ENCODE data around the gene NUDT4B.
"Not testable (repeated sequence)": the region's sequence is repeated elsewhere in the genome, so short reads cannot be mapped to it uniquely, and the experiment has no call there.

NUDT4B gene

DNA sequence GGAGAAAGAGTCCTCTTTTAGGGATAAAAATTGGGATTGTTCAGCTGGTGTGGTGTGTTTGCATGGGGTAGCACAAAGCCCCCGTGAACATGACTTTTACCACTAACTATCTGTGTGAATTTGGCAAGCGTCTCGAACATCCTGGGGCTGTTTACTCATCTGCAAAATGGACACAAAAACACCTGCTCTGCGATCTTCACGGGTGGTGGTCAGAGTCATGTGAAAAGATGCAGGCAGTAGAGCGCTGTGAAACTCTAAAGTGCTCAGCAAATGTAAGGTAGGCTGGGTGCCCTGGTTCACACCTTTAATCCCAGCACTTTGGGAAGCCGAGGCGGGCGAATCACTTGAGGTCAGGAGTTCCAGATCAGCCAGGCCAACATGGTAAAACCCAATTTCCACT lies 27.7 kb upstream of the NUDT4B start:
- not testable (repeated sequence) for H2BK5ac ChIP-seq (ENCODE audit: low read length); H3K27ac ChIP-seq (ENCODE audit: low read depth, low read length); H2BK15ac ChIP-seq (replicated peaks; ENCODE audit: low read depth); H3K27me3 ChIP-seq (ENCODE audit: insufficient read depth, low read length, poor library complexity); H3K4me2 ChIP-seq (ENCODE audit: low read length); H2BK120ac ChIP-seq (ENCODE audit: low read depth, low read length); H3K9ac ChIP-seq (ENCODE audit: low read length); H3K4me1 ChIP-seq (ENCODE audit: control insufficient read depth, low read depth, low read length); H3K23ac ChIP-seq (ENCODE audit: low read length); H4K8ac ChIP-seq (ENCODE audit: low read depth, low read length); H3K4me3 ChIP-seq (ENCODE audit: low read length); H2AK5ac ChIP-seq (ENCODE audit: low read length); DNase-seq; H3K56ac ChIP-seq (ENCODE audit: low read length); H3K4ac ChIP-seq (ENCODE audit: low read depth, low read length); H3K36me3 ChIP-seq (ENCODE audit: control insufficient read depth, insufficient read depth, low read length); H4K5ac ChIP-seq (ENCODE audit: low read length); H3K79me1 ChIP-seq (ENCODE audit: low read length); H3K79me2 ChIP-seq (ENCODE audit: control insufficient read depth, insufficient read depth, low read length); H3K18ac ChIP-seq (ENCODE audit: low read length)
- no CpG with 5 or more reads among the region's 9 CpGs for WGBS (ENCODE audit: extremely low coverage, insufficient coverage, low lambda C conversion rate)

DNA sequence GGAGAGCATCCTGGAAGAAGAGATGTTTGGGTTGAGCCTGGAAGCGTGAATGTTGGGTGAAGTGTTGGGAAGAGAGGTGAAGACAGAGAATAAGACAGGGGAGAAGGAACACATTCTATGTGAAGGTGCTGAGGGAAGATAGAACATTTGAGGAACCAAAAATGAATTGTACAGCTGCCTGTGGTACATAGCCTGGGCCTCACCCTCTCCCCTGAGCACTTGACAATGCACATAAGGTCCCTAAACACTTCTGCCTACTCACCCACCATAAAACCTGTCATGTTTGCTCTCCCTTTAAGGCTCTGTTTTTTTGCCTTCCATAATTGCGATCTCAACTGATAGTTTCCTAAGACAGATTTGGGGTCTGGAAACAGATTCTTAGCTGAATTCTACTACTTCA lies 25.8 kb upstream of the NUDT4B start:
- H2BK120ac ChIP-seq (ENCODE audit: low read depth, low read length); H2BK15ac ChIP-seq (replicated peaks; ENCODE audit: low read depth); H2AK5ac ChIP-seq (ENCODE audit: low read length); H3K4me2 ChIP-seq (ENCODE audit: low read length); H3K56ac ChIP-seq (ENCODE audit: low read length); H3K27me3 ChIP-seq (ENCODE audit: insufficient read depth, low read length, poor library complexity); H3K79me1 ChIP-seq (ENCODE audit: low read length); H4K5ac ChIP-seq (ENCODE audit: low read length); H3K18ac ChIP-seq (ENCODE audit: low read length); H3K36me3 ChIP-seq (ENCODE audit: control insufficient read depth, insufficient read depth, low read length); H3K23ac ChIP-seq (ENCODE audit: low read length); H3K27ac ChIP-seq (ENCODE audit: low read depth, low read length); H3K79me2 ChIP-seq (ENCODE audit: control insufficient read depth, insufficient read depth, low read length); H3K9ac ChIP-seq (ENCODE audit: low read length); DNase-seq; H3K4ac ChIP-seq (ENCODE audit: low read depth, low read length); H2BK5ac ChIP-seq (ENCODE audit: low read length); H3K4me1 ChIP-seq (ENCODE audit: control insufficient read depth, low read depth, low read length); H4K8ac ChIP-seq (ENCODE audit: low read depth, low read length); H3K4me3 ChIP-seq (ENCODE audit: low read length): not testable (repeated sequence)
- no CpG with 5 or more reads among the region's 2 CpGs for WGBS (ENCODE audit: extremely low coverage, insufficient coverage, low lambda C conversion rate)

DNA sequence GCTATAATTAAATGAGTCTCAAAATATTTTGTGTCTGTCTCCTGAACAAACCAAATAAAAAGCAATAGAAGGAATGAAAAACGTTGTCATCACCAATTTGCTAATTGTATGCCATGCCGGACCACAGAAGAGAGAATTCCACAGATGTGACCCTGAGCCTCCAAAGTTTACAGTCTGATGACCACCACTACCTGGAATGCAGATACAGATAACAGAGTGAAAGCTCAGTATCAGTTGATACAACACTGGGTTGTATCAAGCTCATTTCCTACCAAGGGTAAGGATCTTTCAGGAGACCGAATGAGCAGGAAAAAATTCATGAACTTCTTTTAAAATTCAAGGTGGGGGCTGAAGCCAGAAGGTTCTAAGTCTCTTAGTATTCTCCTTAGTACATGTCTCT lies 25.1 kb upstream of the NUDT4B start:
- not testable (repeated sequence) for H3K79me2 ChIP-seq (ENCODE audit: control insufficient read depth, insufficient read depth, low read length); DNase-seq; H2BK15ac ChIP-seq (replicated peaks; ENCODE audit: low read depth); H3K4me3 ChIP-seq (ENCODE audit: low read length); H3K4me2 ChIP-seq (ENCODE audit: low read length); H3K56ac ChIP-seq (ENCODE audit: low read length); H3K18ac ChIP-seq (ENCODE audit: low read length); H2BK5ac ChIP-seq (ENCODE audit: low read length); H4K5ac ChIP-seq (ENCODE audit: low read length); H3K23ac ChIP-seq (ENCODE audit: low read length); H3K79me1 ChIP-seq (ENCODE audit: low read length); H2AK5ac ChIP-seq (ENCODE audit: low read length); H2BK120ac ChIP-seq (ENCODE audit: low read depth, low read length); H3K4ac ChIP-seq (ENCODE audit: low read depth, low read length); H3K27me3 ChIP-seq (ENCODE audit: insufficient read depth, low read length, poor library complexity); H3K27ac ChIP-seq (ENCODE audit: low read depth, low read length); H3K9ac ChIP-seq (ENCODE audit: low read length); H3K36me3 ChIP-seq (ENCODE audit: control insufficient read depth, insufficient read depth, low read length); H4K8ac ChIP-seq (ENCODE audit: low read depth, low read length); H3K4me1 ChIP-seq (ENCODE audit: control insufficient read depth, low read depth, low read length)
- no CpG with 5 or more reads among the region's 3 CpGs for WGBS (ENCODE audit: extremely low coverage, insufficient coverage, low lambda C conversion rate)

DNA sequence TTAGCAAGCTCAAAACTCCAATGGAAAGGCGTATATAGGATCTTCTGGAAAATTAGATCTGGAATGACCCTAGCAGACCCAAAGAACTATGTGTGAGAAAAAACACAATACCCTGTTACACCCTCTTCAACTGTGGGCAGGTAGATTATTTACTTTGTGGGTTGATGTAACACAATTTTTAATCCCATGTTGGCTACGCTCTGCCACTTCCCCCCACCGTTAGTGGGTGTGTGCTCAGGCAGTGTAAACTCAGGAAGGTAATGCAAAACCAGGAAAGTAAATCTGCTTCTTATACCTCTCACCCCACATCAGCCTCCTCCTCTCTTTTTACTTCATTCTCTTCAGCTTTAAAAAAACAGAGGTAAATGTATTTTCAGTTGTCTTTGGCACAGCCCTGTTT lies 23.7 kb upstream of the NUDT4B start:
- H3K4me2 ChIP-seq (ENCODE audit: low read length): not testable (repeated sequence)

DNA sequence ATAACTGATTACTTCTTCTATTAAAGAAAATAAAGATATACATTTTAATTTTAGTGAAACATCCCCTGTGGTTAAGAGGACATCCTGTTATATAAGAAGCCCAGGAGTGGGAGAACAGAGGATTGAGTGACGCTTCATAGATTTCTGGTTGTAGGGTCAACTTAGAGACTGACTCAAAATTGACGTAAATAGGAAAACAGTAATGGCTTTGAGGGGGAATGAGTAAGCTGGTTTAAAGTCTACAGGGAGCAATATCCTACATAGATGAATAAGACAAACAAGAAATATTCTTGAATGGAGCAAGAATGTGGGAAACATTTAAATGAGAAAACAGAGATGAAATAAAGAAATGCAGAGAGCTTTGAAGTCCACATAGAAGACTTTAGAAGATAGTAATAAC lies 20.7 kb upstream of the NUDT4B start:
- not testable (repeated sequence) for H3K4me1 ChIP-seq (ENCODE audit: control insufficient read depth, low read depth, low read length); H4K5ac ChIP-seq (ENCODE audit: low read length); H3K23ac ChIP-seq (ENCODE audit: low read length); H2BK15ac ChIP-seq (replicated peaks; ENCODE audit: low read depth); H3K4me2 ChIP-seq (ENCODE audit: low read length); H4K8ac ChIP-seq (ENCODE audit: low read depth, low read length); H3K27me3 ChIP-seq (ENCODE audit: insufficient read depth, low read length, poor library complexity); H2BK5ac ChIP-seq (ENCODE audit: low read length); H3K56ac ChIP-seq (ENCODE audit: low read length); H2AK5ac ChIP-seq (ENCODE audit: low read length); DNase-seq; H3K36me3 ChIP-seq (ENCODE audit: control insufficient read depth, insufficient read depth, low read length); H3K4me3 ChIP-seq (ENCODE audit: low read length); H3K79me1 ChIP-seq (ENCODE audit: low read length); H3K4ac ChIP-seq (ENCODE audit: low read depth, low read length); H3K79me2 ChIP-seq (ENCODE audit: control insufficient read depth, insufficient read depth, low read length); H3K27ac ChIP-seq (ENCODE audit: low read depth, low read length); H3K9ac ChIP-seq (ENCODE audit: low read length); H2BK120ac ChIP-seq (ENCODE audit: low read depth, low read length); H3K18ac ChIP-seq (ENCODE audit: low read length)
- WGBS (ENCODE audit: extremely low coverage, insufficient coverage, low lambda C conversion rate): no CpG with 5 or more reads among the region's 2 CpGs

More for the DNA sequence above, 23.7 kb upstream of the NUDT4B start:
- not testable (repeated sequence) for H4K5ac ChIP-seq (ENCODE audit: low read length); H3K9ac ChIP-seq (ENCODE audit: low read length); H3K18ac ChIP-seq (ENCODE audit: low read length); H2BK5ac ChIP-seq (ENCODE audit: low read length); H3K56ac ChIP-seq (ENCODE audit: low read length); H4K8ac ChIP-seq (ENCODE audit: low read depth, low read length); H3K23ac ChIP-seq (ENCODE audit: low read length); H3K4ac ChIP-seq (ENCODE audit: low read depth, low read length); H3K36me3 ChIP-seq (ENCODE audit: control insufficient read depth, insufficient read depth, low read length); H3K27ac ChIP-seq (ENCODE audit: low read depth, low read length); H3K4me3 ChIP-seq (ENCODE audit: low read length); H3K79me2 ChIP-seq (ENCODE audit: control insufficient read depth, insufficient read depth, low read length); H3K4me1 ChIP-seq (ENCODE audit: control insufficient read depth, low read depth, low read length); H3K27me3 ChIP-seq (ENCODE audit: insufficient read depth, low read length, poor library complexity); H2BK15ac ChIP-seq (replicated peaks; ENCODE audit: low read depth); H2AK5ac ChIP-seq (ENCODE audit: low read length); DNase-seq; H3K79me1 ChIP-seq (ENCODE audit: low read length); H2BK120ac ChIP-seq (ENCODE audit: low read depth, low read length)
- WGBS (ENCODE audit: extremely low coverage, insufficient coverage, low lambda C conversion rate): no CpG with 5 or more reads among the region's 3 CpGs

DNA sequence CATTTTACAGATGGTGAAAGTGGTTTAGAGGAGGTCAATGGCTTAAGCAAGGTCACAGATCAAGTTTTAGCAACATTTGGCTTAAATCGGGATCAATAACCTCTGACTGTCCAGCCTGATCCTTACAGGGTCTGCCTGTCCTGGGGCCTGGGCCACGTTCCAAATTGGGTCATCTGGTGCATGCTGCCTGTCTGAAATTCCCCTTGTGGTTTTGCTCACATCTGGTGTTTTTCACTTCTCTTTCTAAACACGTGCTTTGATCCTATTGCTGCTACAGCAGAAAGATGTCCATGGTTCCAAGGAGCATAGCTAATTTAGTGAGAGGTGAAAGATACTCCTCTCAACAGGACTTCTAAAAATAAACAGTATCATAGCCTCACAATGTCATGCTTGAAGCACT lies 19.4 kb upstream of the NUDT4B start:
- H2BK120ac ChIP-seq (ENCODE audit: low read depth, low read length); H3K56ac ChIP-seq (ENCODE audit: low read length); H4K8ac ChIP-seq (ENCODE audit: low read depth, low read length); H2AK5ac ChIP-seq (ENCODE audit: low read length); H3K79me1 ChIP-seq (ENCODE audit: low read length); H3K18ac ChIP-seq (ENCODE audit: low read length); H4K5ac ChIP-seq (ENCODE audit: low read length); H3K4me3 ChIP-seq (ENCODE audit: low read length); H3K4me2 ChIP-seq (ENCODE audit: low read length); H2BK15ac ChIP-seq (replicated peaks; ENCODE audit: low read depth); H3K23ac ChIP-seq (ENCODE audit: low read length); H3K79me2 ChIP-seq (ENCODE audit: control insufficient read depth, insufficient read depth, low read length); H3K9ac ChIP-seq (ENCODE audit: low read length); H2BK5ac ChIP-seq (ENCODE audit: low read length); H3K27me3 ChIP-seq (ENCODE audit: insufficient read depth, low read length, poor library complexity); DNase-seq; H3K4ac ChIP-seq (ENCODE audit: low read depth, low read length); H3K27ac ChIP-seq (ENCODE audit: low read depth, low read length); H3K36me3 ChIP-seq (ENCODE audit: control insufficient read depth, insufficient read depth, low read length); H3K4me1 ChIP-seq (ENCODE audit: control insufficient read depth, low read depth, low read length): not testable (repeated sequence)
- no CpG with 5 or more reads among the region's 3 CpGs for WGBS (ENCODE audit: extremely low coverage, insufficient coverage, low lambda C conversion rate)
